T-helper 2 cell treated with Interferon-gamma antibody and Interleukin-4, amounts not matched to agents 5 μg/mL and 100 μg/mL, for 36 hours (primary cell): ENCODE data around the gene FAM53C.
"Not testable (repeated sequence)": the region's sequence is repeated elsewhere in the genome, so short reads cannot be mapped to it uniquely, and the experiment has no call there.

Experiments
- DNase-seq: peaks from one replicate; pipeline ENCODE4 v3.0.0; 2021; ENCODE audit warnings: low spot score
- H3K27ac Mint-ChIP-seq: one replicate; pipeline ENCODE4 v1.8.0; 2021; ENCODE audit warnings: mild to moderate bottlenecking, mixed read lengths
- H3K27me3 Mint-ChIP-seq: one replicate; pipeline ENCODE4 v1.8.0; 2021; ENCODE audit warnings: low read depth, mixed read lengths
- H3K36me3 Mint-ChIP-seq: one replicate; pipeline ENCODE4 v1.8.0; 2021; ENCODE audit warnings: low read depth, mixed read lengths
- H3K4me1 Mint-ChIP-seq: one replicate; pipeline ENCODE4 v1.8.0; 2021; ENCODE audit warnings: low read depth, mixed read lengths
- H3K4me3 Mint-ChIP-seq: one replicate; pipeline ENCODE4 v1.8.0; 2022; ENCODE audit warnings: mild to moderate bottlenecking, moderate library complexity, mixed read lengths
- H3K9me3 Mint-ChIP-seq: one replicate; pipeline ENCODE4 v1.8.0; 2021; ENCODE audit warnings: mixed read lengths

The FAM53C gene

GRCh38 chr5:138389911-138390310 lies 51.8 kb downstream of the FAM53C start:
- not testable (repeated sequence) for H3K27ac Mint-ChIP-seq, H3K4me3 Mint-ChIP-seq, H3K4me1 Mint-ChIP-seq

GRCh38 chr5:138391859-138392386 lies 53.9 kb downstream of the FAM53C start:
- H3K36me3 Mint-ChIP-seq, result peaks cover 35% of the 10 kb centered on the region
- H3K27me3 Mint-ChIP-seq, result no peaks in the 10 kb centered on the region
- no peaks in the 10 kb centered on the region for H3K9me3 Mint-ChIP-seq
- H3K4me1 Mint-ChIP-seq, result no peaks in the 10 kb centered on the region
- no peak overlapping the region for H3K27ac Mint-ChIP-seq
- no peak overlapping the region for H3K4me3 Mint-ChIP-seq
- DNase-seq, result no peak

More at GRCh38 chr5:138389911-138390310, 51.8 kb downstream of the FAM53C start:
- H3K9me3 Mint-ChIP-seq, DNase-seq, H3K27me3 Mint-ChIP-seq: not testable (repeated sequence)
- peaks cover 36% of the 10 kb centered on the region for H3K36me3 Mint-ChIP-seq
